ENCODE measurements around the gene WDR4.
"Not testable (repeated sequence)": the region's sequence is repeated elsewhere in the genome, so short reads cannot be mapped to it uniquely, and the experiment has no call there.

WDR4 gene

GRCh38 chr21:42809577-42810475 is 69.5 kb downstream of the WDR4 start:
- DNase-seq: no peak

- DNase-seq: no peak
Measured at GRCh38 chr21:42809171-42809570, 70.2 kb downstream of the WDR4 start.

DNA sequence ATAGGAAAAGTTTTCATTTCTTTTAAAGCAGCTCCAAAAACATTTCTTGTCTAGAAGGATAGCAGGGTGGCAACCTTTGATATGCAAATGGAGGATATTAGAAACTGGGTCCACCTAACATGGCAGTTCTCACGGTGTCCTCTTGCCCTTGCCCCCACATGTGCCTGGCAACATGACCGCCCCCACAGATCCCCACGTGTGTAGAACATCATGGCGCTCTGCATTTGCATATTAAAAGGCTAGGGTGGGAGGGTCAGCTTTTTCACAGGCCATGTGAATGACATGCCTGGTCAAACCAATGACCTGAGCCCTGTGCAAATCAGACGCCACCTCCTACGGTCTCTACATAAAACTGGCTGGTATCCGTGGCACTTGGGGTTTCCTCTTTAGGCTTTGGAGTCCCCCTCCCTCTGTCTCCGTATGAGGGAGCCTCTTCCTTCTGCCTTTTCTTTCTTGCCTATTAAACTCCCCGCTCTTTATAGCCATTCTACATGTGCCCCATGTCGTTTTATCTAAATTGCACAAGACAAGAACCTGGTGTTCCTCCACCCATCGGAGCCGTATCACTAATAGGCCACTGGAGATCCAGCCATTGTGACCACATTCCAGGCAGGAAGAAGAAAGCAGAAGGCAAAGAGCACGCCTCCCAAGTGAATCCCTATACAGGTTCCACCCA is 71.3 kb downstream of the WDR4 start:
- no peak for DNase-seq

DNA sequence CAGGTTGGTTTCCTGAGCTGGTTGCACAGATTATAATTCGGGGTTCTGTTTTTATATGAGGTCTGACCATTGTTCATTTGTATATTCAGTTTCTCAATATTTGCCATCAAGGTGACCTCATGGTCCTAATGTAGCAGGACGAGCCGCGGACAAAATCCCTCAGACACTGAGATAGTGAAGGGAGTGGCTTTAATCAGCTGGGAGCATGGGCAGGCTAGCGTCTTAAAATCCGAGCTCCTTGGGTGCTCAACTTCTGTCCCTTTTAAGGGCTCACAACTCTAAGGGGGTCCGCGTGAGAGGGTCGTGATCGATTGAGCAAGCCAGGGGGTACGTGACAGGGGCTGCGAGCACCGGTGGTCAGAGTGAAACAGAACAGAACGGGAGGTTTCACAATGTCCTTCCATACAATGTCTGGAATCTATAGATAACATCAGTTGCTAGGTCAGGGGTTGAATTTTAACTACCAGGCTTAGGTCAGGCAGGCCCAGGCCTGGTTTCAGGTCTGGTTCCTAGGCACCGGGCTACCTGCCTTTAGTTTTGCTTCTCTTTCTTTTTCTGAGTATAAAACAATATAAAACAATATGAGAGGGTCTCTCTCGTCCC is 71.9 kb downstream of the WDR4 start:
- not testable (repeated sequence) for DNase-seq

DNA sequence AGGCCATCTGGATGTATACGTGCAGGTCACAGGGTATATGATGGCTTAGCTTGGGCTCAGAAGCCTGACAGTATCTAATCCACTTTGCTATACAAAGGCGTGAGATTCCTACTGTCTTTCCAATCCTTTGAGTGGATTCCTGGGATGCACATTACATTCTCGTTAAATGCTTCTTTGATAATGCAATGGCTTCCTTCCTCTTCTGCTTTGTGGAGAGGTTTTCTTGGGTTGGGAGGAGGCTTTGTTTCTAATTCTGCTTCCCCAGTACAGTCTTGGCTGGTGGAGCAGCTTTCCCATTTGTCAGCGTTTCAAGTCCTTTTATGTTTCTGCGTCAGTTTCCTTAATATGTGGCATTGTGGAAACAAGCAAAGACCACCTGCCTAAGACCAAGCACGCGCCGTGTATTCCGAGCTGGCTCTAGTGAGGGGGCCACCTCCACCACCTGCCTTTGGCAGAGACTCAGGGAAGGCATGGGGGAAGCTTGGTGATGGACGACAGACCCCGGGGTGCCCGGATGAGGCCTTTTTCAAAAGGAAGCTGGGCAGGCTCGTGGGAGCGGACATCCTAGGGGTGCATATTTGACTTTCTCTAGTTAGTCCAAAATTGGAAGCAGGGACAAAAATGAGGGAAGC is 72.7 kb downstream of the WDR4 start:
- DNase-seq: no peak

DNA sequence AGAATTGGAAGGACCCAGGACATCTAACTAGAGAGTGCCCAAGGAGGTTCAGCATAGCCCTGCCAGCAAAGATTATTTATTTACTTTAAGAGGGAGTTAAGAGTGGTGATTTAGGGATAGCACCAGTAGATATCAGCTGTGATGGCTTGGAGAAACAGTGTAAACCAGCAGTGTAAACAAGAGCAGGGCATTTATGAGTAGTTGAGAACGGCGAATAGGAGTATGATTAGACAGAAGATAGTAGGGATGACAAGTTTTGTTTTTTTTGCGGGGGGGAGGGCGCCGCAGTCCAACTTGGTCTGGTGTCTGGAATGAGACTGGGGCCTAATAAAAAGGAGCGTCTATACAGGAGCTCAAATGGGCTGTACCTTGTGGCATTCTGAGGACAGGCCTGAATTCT is 77.7 kb downstream of the WDR4 start:
- not testable (repeated sequence) for DNase-seq

DNA sequence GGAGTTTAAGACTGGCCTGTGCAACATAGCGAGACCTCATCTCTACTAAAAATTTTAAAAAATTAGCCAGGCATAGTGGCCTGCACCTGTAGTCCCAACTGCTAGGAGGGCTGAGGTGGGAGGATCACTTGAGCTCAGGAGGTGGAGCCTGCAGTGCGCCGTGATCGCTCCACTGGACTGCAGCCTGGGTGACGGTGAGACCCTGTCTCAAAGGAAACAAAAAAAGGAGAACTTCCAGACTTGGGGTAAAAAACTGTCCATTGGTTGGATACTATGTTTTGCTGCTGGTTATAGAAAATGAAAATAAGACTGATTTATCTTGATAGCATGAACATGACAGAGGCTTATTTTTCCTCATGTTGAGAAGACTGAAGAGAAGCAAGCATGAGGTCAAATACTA is 79.4 kb downstream of the WDR4 start:
- DNase-seq: no peak

- DNase-seq: no peak
Measured at GRCh38 chr21:42799516-42799915, 79.8 kb downstream of the WDR4 start.

Data from NCI-H187 (cell line).